Islet of Langerhans (tissue), 1 donor: ENCODE results near the gene MARCO.
"Not testable (repeated sequence)": the region's sequence is repeated elsewhere in the genome, so short reads cannot be mapped to it uniquely, and the experiment has no call there.

ENCODE experiments used
- FAIRE-seq: peaks from one replicate; lab custom pipeline; 2011; peaks lifted over from hg19 to GRCh38; lab: Jason Lieb, UNC

MARCO gene

GRCh38 chr2:119008108-119008507, 66.1 kb downstream of the MARCO start:
- no peak for FAIRE-seq

- no peak for FAIRE-seq
Measured at GRCh38 chr2:119009110-119009509, 67.1 kb downstream of the MARCO start.

GRCh38 chr2:119010336-119010735, 68.3 kb downstream of the MARCO start:
- FAIRE-seq = no peak

DNA sequence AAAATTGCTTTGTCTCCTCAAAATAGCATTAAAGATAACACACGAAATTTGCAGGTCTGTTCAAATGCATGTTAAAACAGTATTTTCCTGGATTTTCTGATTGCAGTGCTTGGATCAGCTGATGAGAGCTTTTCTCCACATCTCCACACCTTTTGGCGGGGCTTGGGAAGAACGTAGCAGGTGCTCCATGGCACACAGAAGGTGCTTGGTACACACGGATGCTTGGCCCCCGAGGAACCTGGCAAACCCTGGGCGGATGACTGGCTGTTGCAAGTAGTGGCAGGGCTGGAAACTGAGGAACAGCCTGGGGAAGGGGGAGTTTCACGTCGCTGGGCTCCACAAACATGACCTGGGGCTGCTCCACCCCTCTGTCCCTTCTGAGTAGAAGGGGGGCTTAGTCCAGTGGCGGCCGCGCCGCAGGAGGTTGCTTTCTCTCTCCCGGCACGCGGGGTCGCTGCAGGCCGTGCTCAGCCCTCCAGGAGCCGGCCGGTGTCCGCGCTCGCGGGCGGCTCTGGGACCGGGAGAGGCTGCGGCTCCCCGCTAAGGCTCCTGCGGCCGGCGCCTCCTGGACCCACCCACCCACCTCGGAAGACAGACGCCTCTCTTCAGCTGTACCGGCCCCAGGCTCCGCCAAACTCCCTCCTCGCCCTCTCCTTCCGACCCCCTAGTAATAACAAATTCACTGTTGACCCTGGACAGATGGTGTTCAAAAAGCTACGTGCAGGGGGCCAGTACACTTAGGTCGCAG, 69.3 kb downstream of the MARCO start:
- no peak for FAIRE-seq

DNA sequence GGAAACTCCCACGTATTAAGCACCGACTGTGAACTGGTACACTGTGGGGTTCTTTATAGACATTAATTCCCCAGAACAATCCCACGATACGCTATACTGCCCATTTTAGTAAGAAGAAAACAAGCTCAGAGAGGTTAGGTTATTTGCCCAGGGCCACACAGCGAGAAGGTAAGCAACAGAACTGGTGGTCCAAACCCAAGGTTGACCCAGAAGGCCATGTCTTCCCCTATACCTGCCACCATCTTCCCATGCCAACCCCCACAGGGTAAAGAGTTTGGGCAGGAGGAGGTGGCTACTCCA, 69.9 kb downstream of the MARCO start:
- no peak for FAIRE-seq

GRCh38 chr2:119012345-119013301, 70.6 kb downstream of the MARCO start:
- no peak for FAIRE-seq

- FAIRE-seq = no peak
Measured at GRCh38 chr2:119013671-119014070, 71.7 kb downstream of the MARCO start.

DNA sequence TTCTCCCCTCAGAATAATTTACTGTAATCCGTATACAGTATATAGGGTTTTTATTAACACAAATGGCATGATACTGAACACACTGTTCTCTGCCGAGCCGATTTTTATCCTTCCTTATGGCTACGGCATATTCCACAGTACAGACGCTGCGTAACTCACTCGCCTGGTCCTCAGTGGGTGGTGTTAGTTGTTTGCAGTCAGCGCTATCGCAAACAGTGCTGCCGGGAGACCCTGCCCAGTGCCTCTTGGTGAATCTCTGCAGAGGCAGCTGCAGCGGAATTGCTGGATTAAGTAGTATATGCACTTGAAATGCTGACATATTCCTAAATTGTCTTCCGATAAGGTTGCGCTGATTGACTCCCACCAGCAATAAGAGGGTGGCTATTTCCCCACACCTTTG, 73.9 kb downstream of the MARCO start:
- no peak for FAIRE-seq

DNA sequence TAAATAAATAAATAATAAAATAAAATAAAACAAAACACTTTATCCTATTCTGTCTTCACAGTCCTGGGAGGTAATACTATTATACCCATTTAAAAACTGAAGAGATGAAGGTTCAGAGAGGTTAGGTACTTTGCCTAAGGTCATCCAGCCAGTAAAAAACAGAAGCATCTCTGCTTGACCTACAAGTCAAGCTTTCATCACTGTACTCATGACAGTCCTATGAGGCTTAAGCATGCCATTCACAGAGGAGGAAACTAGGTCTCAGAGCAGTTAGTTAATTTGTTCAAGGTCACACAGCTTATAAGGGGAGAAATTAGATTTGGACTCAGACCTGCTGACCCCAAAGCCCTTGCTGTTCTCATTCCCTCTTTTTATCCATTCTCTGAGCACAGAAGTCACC, 77.5 kb downstream of the MARCO start:
- FAIRE-seq = no peak

GRCh38 chr2:119022678-119023077, 80.7 kb downstream of the MARCO start:
- FAIRE-seq = no peak

DNA sequence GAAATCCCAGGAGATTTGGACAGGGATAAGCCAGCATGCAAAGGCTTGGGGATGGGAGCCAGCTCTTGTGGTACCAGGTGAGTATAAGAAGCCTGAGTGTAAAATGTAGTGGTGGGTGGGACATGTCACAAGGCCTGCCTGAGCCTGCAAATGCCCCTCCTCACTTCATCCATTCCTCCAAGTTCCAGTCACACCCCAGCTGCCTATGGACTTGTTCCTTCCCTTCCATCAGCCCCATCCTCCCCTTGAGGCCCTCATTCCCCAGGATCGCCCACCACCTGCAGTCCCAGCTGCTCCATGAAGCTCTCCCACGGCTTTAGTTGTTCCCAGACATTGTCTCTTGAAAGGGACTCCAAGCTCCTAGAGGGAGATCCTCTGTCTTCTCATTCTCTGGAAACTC, 81.5 kb downstream of the MARCO start:
- FAIRE-seq = no peak

DNA sequence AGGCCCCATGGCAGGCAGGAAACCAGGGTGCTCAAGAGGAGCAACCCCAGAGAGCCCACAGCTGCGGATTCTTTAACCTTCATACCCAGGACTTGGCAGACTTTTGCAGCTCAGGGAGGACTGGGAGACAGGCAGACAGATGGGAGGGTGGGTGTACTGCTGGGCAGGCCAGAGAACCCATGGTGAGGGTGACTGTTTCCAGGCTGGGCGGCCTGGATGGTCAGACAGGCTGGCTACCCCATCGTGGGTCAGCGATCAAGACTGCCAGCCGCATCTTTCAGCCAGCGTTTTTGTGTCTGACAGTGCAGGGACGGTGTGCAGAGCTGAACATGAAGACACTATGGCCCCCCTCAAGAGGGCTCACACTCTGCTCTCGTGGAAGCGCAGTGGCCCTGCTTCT, 82.2 kb downstream of the MARCO start:
- no peak for FAIRE-seq

- FAIRE-seq = no peak
Measured at GRCh38 chr2:119024568-119024967, 82.6 kb downstream of the MARCO start.

DNA sequence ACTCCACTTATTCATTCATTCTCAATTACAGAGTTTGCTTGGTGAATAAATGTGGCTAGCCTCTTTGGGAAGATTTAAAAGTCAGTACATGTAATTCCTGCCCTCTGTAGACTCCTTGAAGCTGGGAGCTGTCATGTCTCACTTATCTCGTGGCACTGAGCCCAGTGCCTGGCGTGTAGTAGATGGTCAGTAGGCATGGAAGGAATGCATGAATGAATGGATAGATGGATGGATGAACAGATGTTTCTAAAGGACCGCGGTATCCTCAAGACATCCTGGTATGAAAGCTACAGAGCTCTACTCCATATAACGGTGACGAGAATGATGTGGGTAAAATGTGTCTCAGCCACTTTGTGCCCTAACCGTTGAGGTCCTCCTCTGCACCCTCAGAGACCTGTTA, 83.0 kb downstream of the MARCO start:
- no peak for FAIRE-seq

DNA sequence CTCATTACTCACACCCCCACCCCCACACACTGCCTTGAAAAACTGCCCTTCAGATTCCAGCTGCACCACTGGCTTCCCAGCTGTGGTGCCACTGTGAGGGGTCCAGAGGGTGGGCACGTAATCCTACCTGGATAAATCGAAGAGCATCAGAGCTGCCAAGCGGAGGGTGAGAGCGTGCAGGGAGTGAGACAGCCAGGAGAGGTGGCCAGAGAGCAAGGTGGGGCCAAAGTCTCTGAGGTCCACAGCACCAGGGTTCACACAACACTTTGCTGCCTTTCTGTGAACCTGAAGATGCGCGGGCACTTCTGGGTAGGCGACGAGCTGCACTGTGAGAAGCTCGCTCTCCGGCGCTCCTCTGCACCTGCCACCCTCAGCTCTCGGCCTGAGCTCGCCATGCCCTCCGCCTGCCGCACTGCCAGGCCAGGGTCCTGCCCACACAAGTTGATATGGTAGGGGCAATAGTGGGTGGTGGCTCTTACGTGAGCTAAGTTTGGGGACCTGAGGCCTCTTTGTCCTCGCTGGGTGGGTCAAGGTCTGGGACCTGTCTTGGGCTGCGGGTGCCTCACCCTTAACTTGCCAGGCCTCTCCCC, 83.9 kb downstream of the MARCO start:
- no peak for FAIRE-seq

- FAIRE-seq = no peak
Measured at GRCh38 chr2:119026890-119027289, 84.9 kb downstream of the MARCO start.

- FAIRE-seq = no peak
Measured at GRCh38 chr2:119028327-119029174, 86.6 kb downstream of the MARCO start.

DNA sequence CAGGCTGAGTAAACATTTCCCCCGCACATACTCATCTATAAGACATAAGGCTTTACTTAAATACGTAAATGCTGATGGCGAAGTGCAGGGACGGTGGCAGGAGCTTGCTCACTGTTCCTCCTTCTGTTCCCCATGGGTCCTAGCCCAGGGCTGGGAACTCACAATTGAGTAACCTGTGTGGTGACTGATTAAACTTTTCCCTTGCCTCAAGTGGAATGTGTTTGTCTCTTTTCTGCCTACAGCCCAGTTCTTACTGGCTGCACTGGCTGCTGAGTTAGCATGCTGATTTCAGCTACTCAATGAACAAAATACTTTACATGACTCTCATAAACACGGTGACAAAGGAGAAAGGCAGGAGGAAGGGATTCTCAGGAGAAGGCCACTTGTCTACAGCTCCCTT, 87.3 kb downstream of the MARCO start:
- FAIRE-seq = no peak

GRCh38 chr2:119037922-119038321, 95.9 kb downstream of the MARCO start:
- not testable (repeated sequence) for FAIRE-seq

- FAIRE-seq = no peak
Measured at GRCh38 chr2:119040730-119041129, 98.7 kb downstream of the MARCO start.
